ENCODE measurements around the gene ASB8. TPM values are rescaled to one million over a fixed set of nuclear protein-coding genes. Genes with fewer than 3 reads are reported as not detected.

Gene ASB8
- total and polyA plus RNA-seq, 9 of the 15 experiments (the other 6 are each of a cell fraction or from before 2014, with no cell fraction given): 13.3 to 29.0 (median 19.6) TPM

DNA sequence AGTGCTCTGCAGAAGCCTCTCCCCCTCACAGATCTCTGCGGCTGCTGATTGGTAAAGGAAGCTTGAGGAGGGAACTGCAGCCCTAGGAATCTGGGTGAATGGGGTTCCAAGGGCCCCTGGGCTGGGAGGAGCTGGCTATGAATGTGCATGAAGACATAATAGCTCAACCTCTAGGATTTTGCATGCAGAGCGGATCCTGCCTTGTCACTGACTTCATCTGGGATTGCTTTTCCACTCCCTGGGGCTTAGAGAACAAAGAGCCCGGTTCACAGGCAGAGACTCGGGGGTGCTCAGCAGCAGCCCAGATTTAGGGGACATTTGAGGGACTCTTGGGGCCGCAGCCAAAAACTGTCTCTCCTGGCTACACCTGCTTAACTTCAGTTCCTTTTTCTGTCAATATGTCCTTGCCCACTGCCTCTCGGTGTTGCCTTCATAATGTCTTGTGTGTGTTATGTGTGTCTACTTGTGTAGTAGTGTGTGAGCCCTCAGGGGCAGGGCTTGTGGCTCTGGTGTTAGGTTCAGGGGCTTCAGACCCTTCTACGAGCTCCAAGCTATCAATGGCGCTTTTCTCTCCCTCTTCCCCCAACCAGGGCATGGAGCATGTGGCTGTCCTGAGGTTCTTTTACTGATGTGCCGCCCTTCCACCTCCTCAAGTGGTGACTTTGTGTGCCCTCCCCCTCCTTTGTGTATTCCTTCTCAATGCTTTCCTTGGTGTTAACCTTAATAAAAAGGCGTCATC lies 28.0 kb upstream of the ASB8 start:
- FAIRE-seq (no peak), ATAC-seq (no peak), DNase-seq (ENCODE audit: extremely low read depth in 1 of 4, low spot score in 3 of 4) (no peak)
- Histone ChIP-seq H3K9me3 (replicated peaks; ENCODE audit: control insufficient read depth, insufficient read depth, low read depth, low read length) (no peaks in the 10 kb centered on the region), H3K79me2 (ENCODE audit: control insufficient read depth, insufficient read depth, low read length) (no peaks in the 10 kb centered on the region), H3K4me1 (replicated peaks in 1 of 2; ENCODE audit: control insufficient read depth in 2 of 2, insufficient read depth in 2 of 2, low read length in 2 of 2) (peaks cover 0 to 17% of the 10 kb centered on the region in 2 experiments; a peak in 3 of 5 replicates), H3K4me3 (no peak overlapping the region), H3K4me2 (ENCODE audit: insufficient read depth, low read length) (no peak overlapping the region), H3K27me3 (ENCODE audit: control insufficient read depth in 2 of 2, insufficient read depth in 2 of 2, low read length in 2 of 2) (peaks cover 21 to 42% of the 10 kb centered on the region in 2 experiments; a peak in 4 of 5 replicates), H2AFZ (ENCODE audit: low read depth, low read length) (no peak overlapping the region), H3K27ac (ENCODE audit: extremely low read depth, low read depth, low read length) (no peak overlapping the region), H4K20me1 (replicated peaks; ENCODE audit: control insufficient read depth, insufficient read depth, low read length) (no peaks in the 10 kb centered on the region), H3K9ac (ENCODE audit: insufficient read depth in 1 of 2, low read depth in 2 of 2, low read length in 2 of 2) (no peak overlapping the region), H3K36me3 (ENCODE audit: control insufficient read depth, insufficient read depth, low read length) (no peaks in the 10 kb centered on the region), H3K9me1 (ENCODE audit: control insufficient read depth, insufficient read depth, low read length) (peaks cover 3% of the 10 kb centered on the region)
- WGBS (ENCODE audit: insufficient coverage, low coverage, missing lambda C conversion rate): 9% methylated on average over 10 of the region's 10 CpGs
- POLR2A ChIA-PET: interaction anchor here (0.9 kb wide), 1 partner anchor 290 kb away, joined by 4 read pairs; no protein-coding TSS in a partner anchor
- in situ Hi-C loops (cut with MboI): no loop called here
- intact Hi-C loops (cut with micrococcal nuclease): loop anchor here (5.0 kb wide), 2 partner anchors 213 to 432 kb away; no protein-coding TSS in a partner anchor
- no TSS peak for BruUV-seq (replicated peaks)
- TF ChIP-seq POU5F1 (IDR thresholded peaks at IDR 0.05; ENCODE audit: borderline replicate concordance, low read depth, low read length, partially characterized antibody) (no peak), HEY1 (CRISPR knock-in tag; IDR thresholded peaks at IDR 0.05; ENCODE audit: borderline replicate concordance) (no peak), HMG20B (CRISPR knock-in tag; IDR thresholded peaks at IDR 0.05) (no peak), KDM2B (CRISPR knock-in tag; IDR thresholded peaks at IDR 0.05) (no peak), ZNF134 (CRISPR knock-in tag; conservative IDR thresholded peaks at IDR 0.05) (no peak), TCF3 (CRISPR knock-in tag; IDR thresholded peaks at IDR 0.05) (no peak), MAFF (IDR thresholded peaks at IDR 0.05; ENCODE audit: low read length) (no peak)
- TF ChIP-seq, protein P1, sequence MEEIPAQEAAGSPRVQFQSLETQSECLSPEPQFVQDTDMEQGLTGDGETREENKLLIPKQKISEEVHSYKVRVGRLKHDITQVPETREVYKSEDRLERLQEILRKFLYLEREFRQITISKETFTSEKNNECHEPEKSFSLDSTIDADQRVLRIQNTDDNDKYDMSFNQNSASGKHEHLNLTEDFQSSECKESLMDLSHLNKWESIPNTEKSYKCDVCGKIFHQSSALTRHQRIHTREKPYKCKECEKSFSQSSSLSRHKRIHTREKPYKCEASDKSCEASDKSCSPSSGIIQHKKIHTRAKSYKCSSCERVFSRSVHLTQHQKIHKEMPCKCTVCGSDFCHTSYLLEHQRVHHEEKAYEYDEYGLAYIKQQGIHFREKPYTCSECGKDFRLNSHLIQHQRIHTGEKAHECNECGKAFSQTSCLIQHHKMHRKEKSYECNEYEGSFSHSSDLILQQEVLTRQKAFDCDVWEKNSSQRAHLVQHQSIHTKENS (CRISPR knock-in tag; IDR thresholded peaks at IDR 0.05): no peak
- TF ChIP-seq, protein P2, sequence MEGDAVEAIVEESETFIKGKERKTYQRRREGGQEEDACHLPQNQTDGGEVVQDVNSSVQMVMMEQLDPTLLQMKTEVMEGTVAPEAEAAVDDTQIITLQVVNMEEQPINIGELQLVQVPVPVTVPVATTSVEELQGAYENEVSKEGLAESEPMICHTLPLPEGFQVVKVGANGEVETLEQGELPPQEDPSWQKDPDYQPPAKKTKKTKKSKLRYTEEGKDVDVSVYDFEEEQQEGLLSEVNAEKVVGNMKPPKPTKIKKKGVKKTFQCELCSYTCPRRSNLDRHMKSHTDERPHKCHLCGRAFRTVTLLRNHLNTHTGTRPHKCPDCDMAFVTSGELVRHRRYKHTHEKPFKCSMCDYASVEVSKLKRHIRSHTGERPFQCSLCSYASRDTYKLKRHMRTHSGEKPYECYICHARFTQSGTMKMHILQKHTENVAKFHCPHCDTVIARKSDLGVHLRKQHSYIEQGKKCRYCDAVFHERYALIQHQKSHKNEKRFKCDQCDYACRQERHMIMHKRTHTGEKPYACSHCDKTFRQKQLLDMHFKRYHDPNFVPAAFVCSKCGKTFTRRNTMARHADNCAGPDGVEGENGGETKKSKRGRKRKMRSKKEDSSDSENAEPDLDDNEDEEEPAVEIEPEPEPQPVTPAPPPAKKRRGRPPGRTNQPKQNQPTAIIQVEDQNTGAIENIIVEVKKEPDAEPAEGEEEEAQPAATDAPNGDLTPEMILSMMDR (IDR thresholded peaks at IDR 0.05 in 2 of 3, conservative IDR thresholded peaks at IDR 0.05 in 1 of 3; ENCODE audit: insufficient read depth in 2 of 3, low read depth in 1 of 3, low read length in 3 of 3): no peak
- CTCF ChIA-PET (ENCODE audit: low intra/inter-chr PET ratio): interaction anchor here (1.0 kb wide), 1 partner anchor 101 kb away, joined by 4 read pairs; no protein-coding TSS in a partner anchor
